KBM-7 (cell line): ENCODE measurements around the gene LONP1.
"Not testable (repeated sequence)": the region's sequence is repeated elsewhere in the genome, so short reads cannot be mapped to it uniquely, and the experiment has no call there.

Experiments
- DNase-seq: peaks from one replicate; pipeline ENCODE4 v3.0.0-alpha.2; 2015
- in situ Hi-C: fragments of 300-500 bp; cut with MboI; formaldehyde crosslinking; loops from 2 replicates; pipeline ENCODE4 v1.14.3; 2020; ENCODE audit warnings: low sequenced_read_pairs, low pct_unique_long_range_greater_than_20kb, mixed read lengths

LONP1 gene

DNA sequence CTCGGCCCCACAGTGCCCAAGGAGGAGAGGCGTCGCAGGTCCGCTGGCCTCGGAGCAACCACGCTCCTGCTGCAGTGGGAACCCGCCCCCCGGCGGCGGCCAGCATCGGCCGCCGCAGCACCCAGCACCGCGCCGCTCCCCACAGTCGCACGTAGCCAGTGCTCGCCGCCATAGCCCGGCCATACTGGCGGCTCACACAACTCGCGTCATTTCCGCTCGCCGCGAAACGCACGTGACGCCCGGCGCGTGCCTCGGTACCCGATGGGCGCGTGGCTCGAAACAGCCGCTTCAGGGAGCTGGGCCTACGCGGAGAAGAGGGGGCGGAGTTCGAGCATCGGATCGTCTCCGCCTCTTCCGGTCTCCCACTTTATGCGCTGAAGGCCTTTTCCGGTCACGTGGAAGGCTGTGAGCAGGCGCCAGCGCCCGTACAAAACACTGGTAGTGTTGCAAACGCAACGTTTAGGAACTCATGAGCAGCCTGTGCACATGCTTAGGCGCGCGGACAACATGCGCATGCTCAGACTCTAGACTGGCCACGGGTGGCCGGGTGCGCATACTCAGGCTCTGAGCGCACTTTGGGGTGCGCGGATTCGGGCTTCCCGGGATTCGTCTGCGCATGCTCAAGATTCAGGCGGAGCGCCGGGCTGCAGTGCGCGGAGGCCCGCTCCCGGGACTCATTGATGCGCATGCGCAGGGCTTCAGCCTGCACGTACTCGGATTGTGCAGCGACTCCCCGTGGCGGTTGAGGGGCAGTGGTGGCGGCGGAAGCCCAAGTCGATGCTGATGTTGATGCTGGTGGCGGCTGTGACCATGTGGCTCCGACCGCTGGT, at the start of gene LONP1, which contains the start of gene CATSPERD:
Gene LONP1 (minus strand): TSS at position 186 of the 830 bp plus-strand sequence. CDS start 14 bp downstream, at position 172.
Gene CATSPERD (plus strand): TSS at position 677 of the 830 bp plus-strand sequence. CDS start 101 bp downstream, at position 778.
- peak; percentile 100 for DNase-seq
- in situ Hi-C loops, result no loop called here

- in situ Hi-C loops, result no loop called here
Observed at GRCh38 chr19:5767949-5768348, 48.0 kb upstream of the LONP1 start.

DNA sequence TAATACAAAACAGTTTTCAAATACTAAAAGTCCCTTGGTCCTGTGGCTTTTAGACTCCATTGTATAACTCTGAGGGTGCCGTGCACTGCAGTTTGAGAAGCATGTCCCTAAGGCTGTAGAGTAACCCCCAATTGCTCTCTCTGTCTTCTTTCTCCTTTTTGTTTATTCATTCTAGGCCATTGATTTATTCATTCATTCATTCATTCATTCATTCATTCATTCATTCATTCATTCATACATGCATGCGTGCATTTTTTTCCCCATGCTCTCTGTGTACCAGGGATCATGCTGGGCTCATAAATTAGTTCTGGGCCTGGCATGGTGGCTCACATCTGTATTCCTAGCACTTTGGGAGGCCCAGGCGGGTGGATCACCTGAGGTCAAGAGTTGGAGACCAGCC, 45.3 kb upstream of the LONP1 start:
- in situ Hi-C loops, result no loop called here
- no peak for DNase-seq

More at GRCh38 chr19:5767949-5768348, 48.0 kb upstream of the LONP1 start:
- no peak for DNase-seq

DNA sequence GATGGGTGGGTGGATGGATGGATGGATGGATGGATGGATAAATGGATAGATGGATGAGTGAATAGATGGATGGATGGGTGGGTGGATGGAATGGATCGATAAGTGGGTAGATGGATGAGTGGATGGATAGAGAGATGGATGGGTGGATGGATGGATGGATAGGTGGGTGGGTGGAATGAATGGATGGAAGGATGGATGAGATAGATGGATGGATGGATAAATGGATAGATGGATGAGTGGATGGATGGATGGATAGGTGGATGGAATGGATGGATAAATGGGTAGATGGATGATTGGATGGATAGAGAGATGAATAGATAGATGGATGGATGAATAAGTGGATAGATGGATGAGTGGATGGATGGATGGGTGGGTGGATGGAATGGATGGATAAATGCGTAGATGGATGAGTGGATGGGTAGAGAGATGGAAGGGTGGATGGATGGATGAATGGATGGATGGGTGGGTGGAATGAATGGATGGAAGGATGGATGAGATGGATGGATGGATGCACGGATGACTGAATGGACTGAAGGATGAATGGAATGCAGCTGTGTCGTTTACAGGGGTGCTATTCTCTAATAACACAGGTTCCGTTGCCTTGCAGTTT, 42.8 kb upstream of the LONP1 start:
- in situ Hi-C loops, result no loop called here
- DNase-seq, result no peak

DNA sequence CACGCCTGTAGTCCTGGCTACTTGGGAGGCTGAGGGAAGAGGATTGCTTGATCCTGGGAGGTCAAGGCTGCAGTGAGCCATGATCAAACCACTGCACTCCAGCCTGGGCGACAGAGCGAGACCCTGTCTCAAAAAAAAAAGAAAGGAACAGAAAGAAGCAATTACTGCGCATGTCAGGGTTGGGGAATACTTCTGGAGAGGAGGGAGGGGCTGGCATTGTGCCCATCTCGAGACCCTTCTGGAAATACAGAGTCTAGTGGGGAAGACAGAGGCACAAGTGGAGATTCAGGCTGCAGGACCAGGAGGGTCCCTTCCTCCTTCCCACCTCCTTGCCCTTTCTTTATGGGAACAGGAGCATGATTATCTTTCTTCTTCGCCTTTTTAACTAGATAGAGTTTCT, 33.8 kb upstream of the LONP1 start:
- in situ Hi-C loops, result no loop called here

DNA sequence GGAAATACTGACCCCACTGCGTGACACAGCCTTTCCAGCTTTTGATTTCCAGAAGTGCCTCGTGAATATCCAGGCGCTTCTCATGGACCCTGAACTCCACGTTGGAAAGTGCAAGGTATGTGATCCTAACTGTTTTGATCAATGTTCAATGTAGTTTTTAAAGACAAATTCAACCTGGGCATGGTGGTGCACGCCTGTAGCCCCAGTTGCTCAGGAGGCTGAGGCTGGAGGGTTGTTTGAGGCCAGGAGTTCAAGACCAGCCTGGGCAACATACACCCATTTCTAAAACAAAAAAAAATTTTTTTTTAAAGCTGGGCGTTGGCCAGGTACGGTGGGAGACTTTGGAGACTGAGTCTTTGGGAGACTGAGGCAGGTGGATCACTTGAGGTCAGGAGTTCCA, 31.8 kb upstream of the LONP1 start:
- DNase-seq, result no peak
- in situ Hi-C loops, result no loop called here

More for the DNA sequence above, 33.8 kb upstream of the LONP1 start:
- no peak for DNase-seq

GRCh38 chr19:5749505-5749904, 29.6 kb upstream of the LONP1 start:
- no peak for DNase-seq
- in situ Hi-C loops, result no loop called here

DNA sequence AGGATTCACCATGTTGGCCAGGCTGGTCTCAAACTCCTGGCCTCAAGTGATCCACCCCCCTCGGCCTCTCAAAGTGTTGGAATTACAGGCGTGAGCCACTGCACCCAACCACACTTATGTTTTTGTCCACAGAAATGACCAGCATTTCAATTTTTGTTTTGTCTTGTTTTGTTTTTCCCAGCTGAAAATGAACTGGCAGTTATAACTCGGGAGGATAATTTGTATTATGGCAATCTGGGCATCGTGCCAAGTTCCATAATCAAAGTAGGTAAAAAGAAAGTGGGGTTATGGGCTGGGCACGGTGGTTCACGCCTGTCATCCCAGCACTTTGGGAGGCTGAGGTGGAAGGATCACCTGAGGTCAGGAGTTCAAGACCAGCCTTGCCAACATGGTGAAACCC, 29.0 kb upstream of the LONP1 start:
- DNase-seq, in situ Hi-C loops: not testable (repeated sequence)

DNA sequence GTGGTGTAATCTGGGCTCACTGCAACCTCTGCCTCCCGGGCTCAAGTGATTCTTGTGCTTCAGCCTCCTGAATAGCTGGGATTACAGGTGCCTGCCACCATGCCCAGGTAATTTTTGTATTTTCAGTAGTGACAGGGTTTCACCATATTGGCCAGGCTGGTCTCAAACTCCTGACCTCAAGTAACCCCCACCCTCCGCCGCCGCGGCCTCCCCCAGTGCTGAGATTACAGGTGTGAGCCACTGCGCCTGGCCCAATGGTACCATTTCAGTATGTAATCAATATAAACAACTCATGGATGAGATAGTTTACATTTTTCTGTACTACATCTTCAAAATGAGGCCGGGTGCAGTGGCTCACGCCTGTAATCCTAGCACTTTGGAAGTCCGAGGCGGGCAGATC, 25.1 kb upstream of the LONP1 start:
- in situ Hi-C loops, DNase-seq: not testable (repeated sequence)

- DNase-seq, result no peak
Observed at GRCh38 chr19:5743630-5744029, 23.7 kb upstream of the LONP1 start.

GRCh38 chr19:5742051-5742450, 22.1 kb upstream of the LONP1 start:
- in situ Hi-C loops, result no loop called here

More at GRCh38 chr19:5743630-5744029, 23.7 kb upstream of the LONP1 start:
- in situ Hi-C loops, result no loop called here

GRCh38 chr19:5738423-5738822, 18.5 kb upstream of the LONP1 start:
- DNase-seq, result no peak
- in situ Hi-C loops, result no loop called here

More at GRCh38 chr19:5742051-5742450, 22.1 kb upstream of the LONP1 start:
- no peak for DNase-seq

GRCh38 chr19:5733172-5733571, 13.2 kb upstream of the LONP1 start:
- DNase-seq, in situ Hi-C loops: not testable (repeated sequence)

GRCh38 chr19:5727453-5728050, 7.6 kb upstream of the LONP1 start:
- DNase-seq, result no peak
- in situ Hi-C loops, result no loop called here

- in situ Hi-C loops, result no loop called here
- peak; percentile 32 for DNase-seq
Observed at GRCh38 chr19:5719274-5719960, 529 bp downstream of the LONP1 start.

GRCh38 chr19:5718579-5719273, 1.2 kb downstream of the LONP1 start:
- peak; percentile 84 for DNase-seq
- in situ Hi-C loops, result no loop called here

DNA sequence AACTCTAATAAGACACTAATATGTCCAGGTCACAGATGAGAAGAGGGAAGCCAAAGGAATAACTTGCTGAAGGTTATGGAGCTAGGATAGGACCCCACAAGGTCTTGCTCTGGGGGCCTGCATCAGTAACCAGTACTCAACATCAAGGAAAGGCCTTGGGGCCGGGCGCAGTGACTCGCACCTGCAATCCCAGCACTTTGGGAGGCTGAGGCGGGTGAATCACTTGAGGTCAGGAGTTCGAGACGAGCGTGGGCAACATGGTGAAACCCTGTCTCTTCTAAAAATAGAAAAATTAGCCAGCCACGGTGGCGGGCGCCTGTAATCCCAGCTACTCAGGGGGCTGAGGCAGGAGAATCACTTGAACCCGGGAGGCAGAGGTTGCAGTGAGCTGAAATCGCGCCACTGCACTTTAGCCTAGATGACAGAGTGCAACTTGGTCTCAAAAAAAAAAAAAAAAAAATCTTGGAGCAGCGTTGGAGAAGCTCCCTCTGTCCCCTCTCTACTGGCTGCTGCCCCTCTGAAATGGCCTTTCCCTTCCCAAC, 1.8 kb downstream of the LONP1 start:
- in situ Hi-C loops, result no loop called here
- no peak for DNase-seq

DNA sequence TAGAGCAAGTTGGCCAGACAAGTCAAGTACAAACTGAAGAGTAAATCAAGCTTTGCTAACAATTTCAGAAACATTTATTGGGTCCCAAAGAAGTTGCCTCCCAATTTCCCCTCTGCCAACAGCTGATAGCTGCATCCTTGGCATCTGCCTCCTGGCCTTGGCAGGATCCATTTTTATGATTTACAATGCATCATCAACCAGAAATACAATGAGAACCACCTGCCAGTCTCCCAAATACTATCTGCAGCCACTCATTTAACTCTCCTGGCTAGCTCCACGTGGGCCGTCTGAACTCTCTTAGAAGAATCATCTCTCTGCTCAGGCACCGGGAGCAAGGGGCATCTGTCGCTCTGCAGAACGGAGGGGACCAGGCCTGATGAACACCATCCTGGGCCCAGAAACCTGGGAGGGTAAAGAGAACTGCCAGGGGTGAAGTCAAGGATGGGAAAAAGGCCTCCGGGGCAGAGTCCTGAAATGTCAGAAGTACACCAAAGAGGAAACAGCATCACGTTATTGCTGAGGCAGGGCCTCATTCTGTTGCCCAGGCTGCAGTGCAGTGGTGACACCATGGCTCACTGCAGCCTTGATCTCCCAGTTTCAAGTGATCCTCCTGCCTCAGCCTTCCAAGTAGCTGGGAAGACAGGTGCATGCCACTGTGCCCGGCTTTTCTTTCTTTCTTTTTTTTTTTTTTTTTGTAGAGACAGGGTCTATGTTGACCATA, 2.6 kb downstream of the LONP1 start:
- DNase-seq, result no peak
- in situ Hi-C loops, result no loop called here
